ENCODE measurements around the gene OSBPL10.

Gene OSBPL10

GRCh38 chr3:31763731-31764130 is 217.3 kb downstream of the OSBPL10 start:
- DNase-seq = no peak

GRCh38 chr3:31762888-31763351 is 218.1 kb downstream of the OSBPL10 start:
- DNase-seq = no peak

DNA sequence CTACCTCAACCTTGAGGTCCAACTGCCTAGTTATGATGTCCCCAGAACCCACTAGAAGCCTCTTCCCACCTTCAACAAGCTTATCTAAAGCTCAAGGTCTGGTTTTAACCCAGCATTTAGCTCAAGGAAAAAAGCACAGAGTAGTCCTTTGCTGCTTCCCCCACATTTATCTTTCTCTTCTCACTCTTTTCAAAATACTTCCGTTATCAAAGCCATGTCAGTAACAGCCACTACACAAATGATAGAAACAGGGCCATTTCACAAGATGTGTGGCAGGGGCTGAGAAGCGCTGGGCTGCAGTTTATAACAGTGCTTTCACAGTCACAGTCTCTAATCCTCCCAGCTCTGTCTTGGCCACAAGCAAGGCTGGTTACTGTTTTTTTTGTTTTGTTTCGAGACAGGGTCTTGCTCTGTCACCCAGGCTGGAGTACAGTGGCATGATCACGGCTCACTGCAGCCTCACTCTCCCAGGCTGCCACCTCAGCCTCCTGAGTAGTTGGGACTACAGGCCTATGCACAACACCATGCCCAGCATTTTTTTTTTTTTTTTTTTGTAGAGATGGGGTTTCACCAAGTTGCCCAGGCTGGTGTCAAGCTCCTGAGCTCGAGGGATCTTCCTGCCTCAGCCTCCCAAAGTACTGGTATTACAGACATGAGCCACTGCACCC is 218.8 kb downstream of the OSBPL10 start:
- DNase-seq = no peak

DNA sequence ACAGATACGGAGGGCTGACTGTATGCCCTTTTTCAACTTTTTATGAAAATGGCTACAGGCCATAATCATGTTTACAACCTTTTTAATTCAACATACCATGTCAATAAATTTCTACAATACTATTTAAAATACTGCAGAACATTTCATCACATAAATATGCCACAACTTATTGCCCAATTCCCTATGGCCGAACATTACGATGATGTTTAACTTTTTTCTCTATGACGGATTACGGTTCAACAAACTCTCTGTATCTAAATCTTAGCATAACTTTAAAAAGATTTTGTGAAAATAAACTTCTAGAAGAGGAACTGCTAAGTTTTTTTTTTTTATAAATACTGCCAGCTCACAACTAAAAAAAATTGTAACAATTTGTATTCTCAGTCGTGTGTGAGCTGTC is 220.4 kb downstream of the OSBPL10 start:
- no peak for DNase-seq

DNA sequence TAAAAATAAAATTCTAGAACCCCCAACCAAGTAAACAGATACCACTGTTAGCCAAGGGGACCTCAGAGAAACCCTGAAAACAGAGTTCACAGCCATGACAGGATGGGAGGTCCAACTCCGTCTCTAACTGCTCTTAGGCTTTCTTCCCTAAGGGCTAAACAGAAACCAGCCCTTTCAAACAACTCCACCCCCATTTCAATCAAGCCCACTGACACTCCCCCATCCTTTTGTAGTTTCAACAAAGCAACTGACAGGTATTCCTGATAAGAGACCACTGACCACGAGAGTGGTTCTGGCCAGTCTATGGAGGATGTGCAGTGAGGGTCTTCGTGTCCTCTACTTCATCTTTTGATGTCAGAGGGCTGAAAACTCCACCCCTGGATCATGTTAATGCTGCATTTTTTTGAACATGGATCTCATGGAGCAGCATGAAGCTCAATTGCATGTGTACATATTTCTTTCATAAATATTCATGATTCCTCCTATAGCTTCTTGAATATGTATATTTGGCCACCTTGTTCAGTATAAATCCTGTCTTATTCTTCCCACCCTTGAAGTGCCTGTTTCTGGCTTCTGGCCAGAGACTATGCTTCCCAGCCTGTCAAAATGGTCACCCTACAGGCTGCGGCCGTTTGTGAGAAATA is 222.6 kb downstream of the OSBPL10 start:
- no peak for DNase-seq

DNA sequence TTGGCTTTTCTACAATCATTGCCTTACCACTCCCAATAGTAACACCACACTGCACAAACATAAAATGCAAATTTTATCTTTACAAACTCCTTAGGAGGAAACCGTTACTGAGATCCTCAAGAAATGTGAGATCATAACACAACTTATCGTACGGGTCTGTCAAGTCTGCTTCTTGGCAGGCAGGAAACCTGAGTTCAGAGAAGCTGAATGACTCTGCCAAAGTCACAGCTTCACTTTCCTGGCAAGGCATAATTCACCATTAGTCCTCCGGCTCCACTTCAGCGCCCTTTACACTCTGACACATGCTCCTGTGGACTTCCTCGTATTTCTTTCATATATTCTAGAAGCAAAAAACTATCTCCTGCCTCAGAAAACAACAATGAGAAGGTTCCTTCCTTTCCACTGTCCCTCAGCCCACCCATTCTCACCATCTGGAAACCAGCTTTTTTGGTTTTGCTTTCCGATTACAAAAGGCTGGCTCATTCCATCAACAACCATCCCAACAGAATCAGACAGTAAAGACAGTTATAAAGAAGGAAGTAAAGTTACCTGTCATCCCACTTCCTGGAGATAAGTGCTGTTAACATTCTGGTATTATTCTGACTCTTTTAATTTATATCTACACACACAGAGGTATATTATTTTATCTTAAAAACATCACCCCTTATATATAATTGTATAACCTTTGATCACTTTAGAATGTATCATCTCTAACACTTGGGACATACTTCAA is 225.0 kb downstream of the OSBPL10 start:
- no peak for DNase-seq

DNA sequence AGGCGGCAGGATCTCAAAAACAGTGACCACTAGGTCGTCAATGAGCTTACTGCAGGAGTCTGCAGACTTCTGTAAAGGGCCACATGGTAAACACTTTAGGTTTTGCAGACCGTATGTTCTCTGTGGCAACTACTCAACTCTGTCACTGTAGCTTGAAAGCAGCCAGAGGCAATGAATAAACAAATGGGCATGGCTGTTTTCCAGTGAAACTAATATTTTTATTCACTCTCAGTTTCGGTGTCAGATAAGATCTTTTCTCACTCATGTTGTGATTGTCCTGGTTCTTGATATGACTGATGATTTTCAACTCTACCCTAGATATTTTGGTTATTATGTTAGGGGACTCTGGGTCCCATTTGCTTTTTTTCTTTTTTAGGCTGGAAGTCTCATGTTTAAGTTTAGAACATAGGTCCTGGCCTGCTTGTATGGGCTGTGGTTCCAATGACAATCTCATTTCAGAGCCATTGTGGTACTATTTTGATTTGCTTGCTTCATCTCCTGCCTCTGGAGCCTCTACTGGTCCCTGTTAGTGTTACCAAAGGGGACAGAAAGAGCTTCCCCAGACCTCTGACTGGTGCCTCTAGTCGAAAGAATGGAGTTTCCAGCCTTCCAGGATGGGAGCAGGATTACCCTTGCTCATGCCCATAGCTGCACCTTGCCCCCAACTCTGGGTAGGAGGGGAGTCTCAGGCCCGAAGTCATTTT is 226.3 kb downstream of the OSBPL10 start:
- DNase-seq = no peak

- DNase-seq = no peak
Observed at GRCh38 chr3:31753050-31753425, 228.0 kb downstream of the OSBPL10 start.

DNA sequence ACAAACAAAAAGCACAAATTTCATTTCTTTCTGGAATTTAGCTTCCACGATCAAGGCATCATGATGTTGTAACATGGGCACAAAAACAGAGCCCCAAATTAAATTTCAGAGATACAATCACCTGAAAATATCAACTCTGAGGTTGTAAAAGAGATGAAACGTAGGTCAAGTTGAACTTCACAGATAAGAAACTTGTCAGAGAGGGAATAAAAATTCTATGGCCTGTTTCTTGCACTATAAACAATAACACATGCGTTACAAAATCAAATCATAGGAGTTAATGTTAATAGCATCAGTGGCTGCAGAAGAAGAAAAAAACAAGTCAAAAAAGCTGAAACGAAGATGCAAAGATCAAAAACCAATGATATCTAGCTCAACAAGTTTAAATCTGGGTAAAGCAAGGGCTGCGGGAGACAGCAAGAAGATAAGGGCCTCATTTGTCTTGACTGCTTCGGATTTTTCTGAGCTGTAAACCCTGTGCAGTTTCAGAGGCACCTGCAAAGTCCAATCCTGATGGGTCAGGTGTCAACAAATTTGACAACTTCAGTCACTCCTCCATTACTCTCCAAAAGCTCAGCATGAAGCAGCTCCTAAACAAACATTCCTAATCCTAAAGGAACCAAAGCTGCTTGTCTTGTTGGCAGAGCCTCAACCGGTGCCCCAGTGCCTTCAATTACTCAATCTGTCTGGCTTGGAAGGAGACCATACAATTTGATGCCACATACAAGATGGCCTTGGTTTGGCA is 228.6 kb downstream of the OSBPL10 start:
- DNase-seq = no peak

GRCh38 chr3:31750341-31750740 is 230.7 kb downstream of the OSBPL10 start:
- DNase-seq = no peak

GRCh38 chr3:31748933-31749295 is 232.1 kb downstream of the OSBPL10 start:
- DNase-seq = no peak

DNA sequence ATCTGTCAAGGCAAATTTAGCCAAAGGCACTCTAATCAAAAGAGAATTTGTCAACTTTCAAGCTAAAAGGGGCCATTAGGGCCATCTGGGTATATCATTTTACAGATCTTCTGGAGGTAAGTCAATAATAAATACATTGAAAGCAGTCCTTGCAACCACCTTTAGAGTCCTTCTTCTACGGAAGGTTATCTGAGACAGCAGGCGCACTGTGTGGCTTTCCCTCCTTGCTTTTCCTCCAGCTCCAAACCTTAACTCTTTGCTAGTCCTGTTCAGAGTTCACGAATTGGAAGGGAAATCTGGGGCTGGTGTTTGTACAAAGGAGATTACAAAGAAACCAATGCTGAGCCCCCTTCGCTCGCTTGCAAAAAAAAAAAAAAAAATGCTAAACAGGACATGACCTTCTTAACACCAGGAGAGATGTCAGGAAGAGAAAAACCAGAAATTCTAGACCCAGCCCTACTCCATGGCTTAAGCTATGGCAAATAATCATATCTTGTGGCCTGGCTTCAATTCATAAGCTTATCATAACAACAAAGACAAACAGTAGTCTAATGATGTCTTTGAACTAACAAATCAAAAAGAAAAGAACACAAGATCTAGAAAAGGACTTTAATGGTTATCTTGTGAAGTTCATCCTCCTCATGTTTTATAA is 232.7 kb downstream of the OSBPL10 start:
- no peak for DNase-seq

- DNase-seq = no peak
Observed at GRCh38 chr3:31747785-31748184, 233.3 kb downstream of the OSBPL10 start.

- DNase-seq = no peak
Observed at GRCh38 chr3:31744913-31745312, 236.1 kb downstream of the OSBPL10 start.

- DNase-seq = no peak
Observed at GRCh38 chr3:31743331-31744089, 237.6 kb downstream of the OSBPL10 start.

DNA sequence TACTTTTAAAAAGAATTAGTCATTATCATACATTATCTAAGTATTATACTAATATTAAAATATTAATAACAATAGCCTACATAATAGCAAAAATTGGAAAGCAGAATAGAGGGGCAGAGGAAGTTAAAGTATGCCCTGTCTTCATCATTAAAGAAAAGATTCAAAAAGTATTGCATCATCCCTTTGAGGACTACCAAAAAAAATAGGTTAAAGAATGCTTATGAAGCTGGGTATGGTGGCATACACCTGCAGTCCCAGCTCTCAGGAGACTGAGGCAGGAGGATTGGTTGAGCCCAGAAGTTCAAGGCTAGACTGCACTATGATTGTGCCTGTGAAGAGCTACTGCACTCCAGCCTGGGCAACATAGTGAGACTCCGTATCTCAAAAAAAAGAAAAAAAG is 240.7 kb downstream of the OSBPL10 start:
- no peak for DNase-seq

GRCh38 chr3:31738412-31738811 is 242.7 kb downstream of the OSBPL10 start:
- no peak for DNase-seq

- DNase-seq = no peak
Observed at GRCh38 chr3:31735667-31736066, 245.4 kb downstream of the OSBPL10 start.

- DNase-seq = no peak
Observed at GRCh38 chr3:31733234-31733667, 247.8 kb downstream of the OSBPL10 start.

DNA sequence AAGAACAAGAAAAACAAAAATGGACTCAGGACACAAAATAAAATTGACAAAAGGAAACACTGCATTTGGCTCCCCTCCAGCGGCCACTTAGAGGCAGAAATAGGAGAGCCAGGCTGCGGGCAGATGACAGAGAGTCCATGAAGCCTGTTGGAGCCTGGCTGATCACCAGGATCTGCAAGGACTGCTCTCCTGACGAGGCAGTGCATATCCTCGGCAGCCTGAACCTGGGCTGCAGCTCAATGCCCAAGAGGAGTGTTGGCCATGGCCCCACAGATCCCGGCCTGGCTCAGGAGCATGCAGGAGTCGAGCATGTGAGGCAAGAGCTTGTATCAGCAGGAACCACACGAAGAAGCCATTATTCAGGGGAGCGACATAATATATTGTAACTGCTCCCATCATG is 248.5 kb downstream of the OSBPL10 start:
- no peak for DNase-seq

- DNase-seq = no peak
Observed at GRCh38 chr3:31729573-31729972, 251.5 kb downstream of the OSBPL10 start.

Measured in effector CD4-positive, alpha-beta T cell (primary cell).